Aorta (tissue), 5 donors: ENCODE data around the gene SCARB2. TPM values are rescaled to one million over a fixed set of nuclear protein-coding genes. Genes with fewer than 3 reads are reported as not detected.
A peak's percentile ranks its signal among the peaks of the same experiment; 100 is the strongest.

ENCODE experiments used
- ATAC-seq: fragments of 200-7000 bp; cut with Tn5 transposase; one replicate; pipeline ENCODE4 v1.9.1; 2022; ENCODE audit warnings: moderate library complexity; ENCODE audit not compliant: low FRiP score
- DNase-seq, 2 donors: peaks; one replicate each; pipeline ENCODE4 v3.0.0-alpha.2; 2020
- H3K27ac ChIP-seq, 2 donors: one replicate each; pipeline ENCODE4 v1.5.1; 2013; ENCODE audit warnings: low read length in 2 of 2, mild to moderate bottlenecking in 2 of 2, moderate library complexity in 2 of 2, control low read depth in 1 of 2, inconsistent platforms in 1 of 2, low read depth in 1 of 2
- H3K27me3 ChIP-seq, 2 donors: one replicate each; pipeline ENCODE4 v1.6.1; 2013; ENCODE audit warnings: control low read depth in 1 of 2, low read length in 1 of 2, mild to moderate bottlenecking in 1 of 2, moderate library complexity in 1 of 2; ENCODE audit not compliant: insufficient read depth in 2 of 2, control insufficient read depth in 1 of 2
- H3K36me3 ChIP-seq, 2 donors: one replicate each; pipeline ENCODE4 v1.6.1; 2013; ENCODE audit warnings: control low read depth in 1 of 2, low read length in 1 of 2, mild to moderate bottlenecking in 1 of 2; ENCODE audit not compliant: insufficient read depth in 2 of 2, control insufficient read depth in 1 of 2
- H3K4me1 ChIP-seq, 2 donors: one replicate each; pipeline ENCODE4 v1.6.1; 2013; ENCODE audit warnings: low read length in 2 of 2, control low read depth in 1 of 2, mild to moderate bottlenecking in 1 of 2, moderate library complexity in 1 of 2; ENCODE audit not compliant: insufficient read depth in 2 of 2, control insufficient read depth in 1 of 2
- H3K4me3 ChIP-seq, 2 donors: one replicate each; pipeline ENCODE4 v1.5.1; 2013; ENCODE audit warnings: low read length in 2 of 2, control low read depth in 1 of 2, mild to moderate bottlenecking in 1 of 2
- H3K9me3 ChIP-seq: one replicate; pipeline ENCODE4 v1.6.1; 2013; ENCODE audit warnings: mild to moderate bottlenecking, low read length; ENCODE audit not compliant: control insufficient read depth
- WGBS, 2 donors: extraction: QIAGEN DNeasy Blood & Tissue Kit; methylation state at CpG; one replicate each; pipeline ENCODE4 v1.1.7; 2013; 5-methylcytosine and 5-hydroxymethylcytosine counted together
- intact Hi-C, 2 donors: fragments of 100-400 bp; cut with DNase I; formaldehyde crosslinking; loops; one replicate each; pipeline versions ENCODE4 v1.14.2 to v1.15.0; 2022
- polyA plus RNA-seq, 2 donors: library from polyadenylated mRNA; stranded (reverse); fragments of 200-250 nt; gene quantifications; one replicate each; pipeline ENCODE4 v1.2.3, GENCODE V29; 2013
- total RNA-seq, 2 donors: library from RNA; stranded (reverse); fragmentation: NEBNext Ultra II Directional; extraction: Animal tissue kit (Norgen Biotek cat#: 25700); gene quantifications; one replicate each; pipeline ENCODE4 v1.2.1, GENCODE V29; 2021
- donor health status: healthy with polysubstance abuse.
- donor health status: Bipolar disorder and iron deficiency.
- donor health status: DM: no; HTN: no; CAD: no.
- donor health status: DM: no; HTN: no; CAD: no.
- donor health status: DM: yes; HTN: yes; CAD: no.

The SCARB2 gene
- total and polyA plus RNA-seq, 4 donors: 44.3 to 154 (median 106) TPM

GRCh38 chr4:76147454-76148141 lies 66.0 kb downstream of the SCARB2 start:
- ATAC-seq: peak; percentile 75
- Histone ChIP-seq H3K27me3 (no peaks in the 10 kb centered on the region), H3K27ac (peak overlapping the region in 1 of 2 donors; percentile 76), H3K4me1 (no peaks in the 10 kb centered on the region), H3K36me3 (no peaks in the 10 kb centered on the region), H3K4me3 (peak overlapping the region; percentile 68 to 80), H3K9me3 (no peaks in the 10 kb centered on the region)
- 0 to 1% methylated on average over 30 to 31 of the region's 31 CpGs for WGBS, 2 donors
- intact Hi-C loops: loop anchor here in 1 of 2 donors (10.0 kb wide), 1 partner anchor 153 kb away; the partner anchor contains the start of gene SDAD1
- DNase-seq: peak; percentile 65 to 81

- Histone ChIP-seq H3K27ac (no peak overlapping the region), H3K4me3 (no peak overlapping the region), H3K27me3 (no peaks in the 10 kb centered on the region), H3K36me3 (peaks cover 0 to 3% of the 10 kb centered on the region in 2 donors), H3K4me1 (no peaks in the 10 kb centered on the region), H3K9me3 (no peaks in the 10 kb centered on the region)
- intact Hi-C loops: loop anchor here in 1 of 2 donors (10.0 kb wide), 1 partner anchor 150 kb away; the partner anchor contains the start of gene SDAD1
- no peak for DNase-seq
- no peak for ATAC-seq
Measured at GRCh38 chr4:76144546-76144945, 69.1 kb downstream of the SCARB2 start.

GRCh38 chr4:76141241-76141640 lies 72.4 kb downstream of the SCARB2 start:
- intact Hi-C loops: loop anchor here in 1 of 2 donors (10.0 kb wide), 1 partner anchor 146 kb away; the partner anchor contains the start of gene SDAD1
- H3K9me3 ChIP-seq: no peaks in the 10 kb centered on the region
- H3K27ac ChIP-seq: no peak overlapping the region
- no peaks in the 10 kb centered on the region for H3K27me3 ChIP-seq
- 89 to 94% methylated on average over 3 of the region's 3 CpGs for WGBS, 2 donors
- DNase-seq (no peak), ATAC-seq (no peak)
- H3K4me3 ChIP-seq: no peak overlapping the region
- no peaks in the 10 kb centered on the region for H3K4me1 ChIP-seq
- peaks cover 0 to 3% of the 10 kb centered on the region in 2 donors for H3K36me3 ChIP-seq

- DNase-seq (no peak), ATAC-seq (no peak)
- H3K36me3 ChIP-seq: peaks cover 2 to 4% of the 10 kb centered on the region in 2 donors
- intact Hi-C loops: no loop called here
- H3K27me3 ChIP-seq: no peaks in the 10 kb centered on the region
- WGBS, 2 donors: 93 to 96% methylated on average over 3 of the region's 3 CpGs
- H3K4me1 ChIP-seq: no peaks in the 10 kb centered on the region
- H3K9me3 ChIP-seq: no peaks in the 10 kb centered on the region
- H3K27ac ChIP-seq: no peak overlapping the region
- H3K4me3 ChIP-seq: no peak overlapping the region
Measured at GRCh38 chr4:76127754-76128153, 85.9 kb downstream of the SCARB2 start.

- Histone ChIP-seq H3K9me3 (no peaks in the 10 kb centered on the region), H3K27ac (no peak overlapping the region), H3K4me1 (no peaks in the 10 kb centered on the region), H3K27me3 (no peaks in the 10 kb centered on the region), H3K36me3 (peaks cover 2 to 4% of the 10 kb centered on the region in 2 donors), H3K4me3 (no peak overlapping the region)
- DNase-seq: no peak
- ATAC-seq: no peak
- intact Hi-C loops: no loop called here
Measured at GRCh38 chr4:76125816-76126215, 87.8 kb downstream of the SCARB2 start.

- H3K4me3 ChIP-seq: no peak overlapping the region
- H3K9me3 ChIP-seq: no peaks in the 10 kb centered on the region
- DNase-seq: no peak
- H3K36me3 ChIP-seq: peaks cover 3 to 7% of the 10 kb centered on the region in 2 donors
- no peaks in the 10 kb centered on the region for H3K27me3 ChIP-seq
- intact Hi-C loops: no loop called here
- 89 to 91% methylated on average over 4 of the region's 4 CpGs for WGBS, 2 donors
- no peaks in the 10 kb centered on the region for H3K4me1 ChIP-seq
- no peak for ATAC-seq
- no peak overlapping the region for H3K27ac ChIP-seq
Measured at GRCh38 chr4:76120199-76120598, 93.4 kb downstream of the SCARB2 start.

GRCh38 chr4:76117536-76117935 lies 96.1 kb downstream of the SCARB2 start:
- no peak for DNase-seq
- no peak for ATAC-seq
- Histone ChIP-seq H3K4me1 (no peaks in the 10 kb centered on the region), H3K9me3 (no peaks in the 10 kb centered on the region), H3K36me3 (peaks cover 3 to 5% of the 10 kb centered on the region in 2 donors), H3K27me3 (no peaks in the 10 kb centered on the region), H3K27ac (no peak overlapping the region), H3K4me3 (no peak overlapping the region)
- WGBS, 2 donors: 96 to 97% methylated on average over 5 of the region's 5 CpGs
- intact Hi-C loops: no loop called here

- Histone ChIP-seq H3K27ac (no peak overlapping the region), H3K4me1 (no peaks in the 10 kb centered on the region), H3K36me3 (peaks cover 3 to 7% of the 10 kb centered on the region in 2 donors), H3K9me3 (no peaks in the 10 kb centered on the region), H3K4me3 (no peak overlapping the region), H3K27me3 (no peaks in the 10 kb centered on the region)
- DNase-seq: no peak
- WGBS, 2 donors: 92 to 98% methylated on average over 1 of the region's 1 CpG
- intact Hi-C loops: no loop called here
- no peak for ATAC-seq
Measured at GRCh38 chr4:76116821-76117220, 96.8 kb downstream of the SCARB2 start.
